ENCODE measurements around the gene C6orf52.

DNA sequence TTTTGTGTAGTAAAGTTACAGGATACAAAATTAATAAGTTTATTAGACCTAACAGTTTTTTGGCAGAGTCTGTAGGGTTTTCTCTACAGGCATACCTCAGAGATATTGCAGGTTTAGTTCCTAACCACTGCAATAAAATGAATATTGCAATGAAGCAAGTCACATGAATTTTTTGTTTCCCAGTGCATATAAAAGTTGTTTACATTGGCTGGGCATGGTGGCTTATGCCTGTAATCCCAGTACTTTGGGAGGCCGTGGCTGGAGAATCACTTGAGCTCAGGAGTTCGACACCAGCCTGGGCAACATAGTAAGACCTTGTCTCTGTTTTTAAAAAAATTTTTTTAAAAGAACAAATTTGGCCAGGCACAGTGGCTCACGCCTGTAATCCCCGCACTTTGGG lies 16.0 kb downstream of the C6orf52 start:
- TF ChIP-seq POLR2AphosphoS5 (IDR thresholded peaks at IDR 0.05; ENCODE audit: control insufficient read depth, insufficient read depth, low read depth, low read length) (no peak), SETDB1 (IDR thresholded peaks at IDR 0.05; ENCODE audit: low read length) (no peak), MAFG (tag; conservative IDR thresholded peaks at IDR 0.05) (no peak), PHF21A (IDR thresholded peaks at IDR 0.05; ENCODE audit: borderline replicate concordance, low read depth) (no peak), TBP (optimal IDR thresholded peaks at IDR 0.05; ENCODE audit: low read depth, low read length) (no peak), NCOA4 (IDR thresholded peaks at IDR 0.05; ENCODE audit: partially characterized antibody) (no peak), NRF1 (conservative IDR thresholded peaks at IDR 0.05 in 1 of 2, IDR thresholded peaks at IDR 0.05 in 1 of 2) (no peak)
- TF ChIP-seq, protein P1, sequence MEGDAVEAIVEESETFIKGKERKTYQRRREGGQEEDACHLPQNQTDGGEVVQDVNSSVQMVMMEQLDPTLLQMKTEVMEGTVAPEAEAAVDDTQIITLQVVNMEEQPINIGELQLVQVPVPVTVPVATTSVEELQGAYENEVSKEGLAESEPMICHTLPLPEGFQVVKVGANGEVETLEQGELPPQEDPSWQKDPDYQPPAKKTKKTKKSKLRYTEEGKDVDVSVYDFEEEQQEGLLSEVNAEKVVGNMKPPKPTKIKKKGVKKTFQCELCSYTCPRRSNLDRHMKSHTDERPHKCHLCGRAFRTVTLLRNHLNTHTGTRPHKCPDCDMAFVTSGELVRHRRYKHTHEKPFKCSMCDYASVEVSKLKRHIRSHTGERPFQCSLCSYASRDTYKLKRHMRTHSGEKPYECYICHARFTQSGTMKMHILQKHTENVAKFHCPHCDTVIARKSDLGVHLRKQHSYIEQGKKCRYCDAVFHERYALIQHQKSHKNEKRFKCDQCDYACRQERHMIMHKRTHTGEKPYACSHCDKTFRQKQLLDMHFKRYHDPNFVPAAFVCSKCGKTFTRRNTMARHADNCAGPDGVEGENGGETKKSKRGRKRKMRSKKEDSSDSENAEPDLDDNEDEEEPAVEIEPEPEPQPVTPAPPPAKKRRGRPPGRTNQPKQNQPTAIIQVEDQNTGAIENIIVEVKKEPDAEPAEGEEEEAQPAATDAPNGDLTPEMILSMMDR (IDR thresholded peaks at IDR 0.05 in 2 of 3, conservative IDR thresholded peaks at IDR 0.05 in 1 of 3; ENCODE audit: insufficient read depth in 2 of 3, low read depth in 1 of 3, low read length in 3 of 3) = no peak
- TF ChIP-seq, protein P2, sequence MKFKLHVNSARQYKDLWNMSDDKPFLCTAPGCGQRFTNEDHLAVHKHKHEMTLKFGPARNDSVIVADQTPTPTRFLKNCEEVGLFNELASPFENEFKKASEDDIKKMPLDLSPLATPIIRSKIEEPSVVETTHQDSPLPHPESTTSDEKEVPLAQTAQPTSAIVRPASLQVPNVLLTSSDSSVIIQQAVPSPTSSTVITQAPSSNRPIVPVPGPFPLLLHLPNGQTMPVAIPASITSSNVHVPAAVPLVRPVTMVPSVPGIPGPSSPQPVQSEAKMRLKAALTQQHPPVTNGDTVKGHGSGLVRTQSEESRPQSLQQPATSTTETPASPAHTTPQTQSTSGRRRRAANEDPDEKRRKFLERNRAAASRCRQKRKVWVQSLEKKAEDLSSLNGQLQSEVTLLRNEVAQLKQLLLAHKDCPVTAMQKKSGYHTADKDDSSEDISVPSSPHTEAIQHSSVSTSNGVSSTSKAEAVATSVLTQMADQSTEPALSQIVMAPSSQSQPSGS (CRISPR knock-in tag; IDR thresholded peaks at IDR 0.05) = no peak
